Bronchial epithelial cell (primary cell): ENCODE data around the gene PNMA6F. TPM values are rescaled to one million over a fixed set of nuclear protein-coding genes. Genes with fewer than 3 reads are reported as not detected.
A peak's percentile ranks its signal among the peaks of the same experiment; 100 is the strongest.

Experiments used
- DNase-seq: peaks from one replicate; pipeline ENCODE4 v3.0.0-alpha.2; 2010; ENCODE audit warnings: low read depth
- FAIRE-seq: peaks from 2 replicates; lab custom pipeline; 2011; peaks lifted over from hg19 to GRCh38; lab: Jason Lieb, UNC
- H3K27me3 ChIP-seq: 2 replicates; pipeline ENCODE4 v1.5.1; 2011; ENCODE audit warnings: low read length; ENCODE audit not compliant: control insufficient read depth, insufficient read depth
- H3K36me3 ChIP-seq: 2 replicates; pipeline ENCODE4 v1.5.1; 2011; ENCODE audit warnings: low read length; ENCODE audit not compliant: control insufficient read depth, insufficient read depth
- H3K4me3 ChIP-seq: 2 replicates; pipeline ENCODE4 v1.5.1; 2011; ENCODE audit warnings: mild to moderate bottlenecking, low read depth, low read length, control low read depth
- total RNA-seq: library from RNA; depleted of rRNA; stranded (reverse); fragments of >200 nt; gene quantifications from 2 replicates; pipeline ENCODE4 v1.2.1, GENCODE V29; 2014
- TF ChIP-seq, protein P1 (sequence below): IDR thresholded peaks from 2 replicates; pipeline ENCODE4 v1.5.1; 2011; ENCODE audit warnings: mild to moderate bottlenecking, moderate library complexity, low read length, control low read depth, inconsistent platforms; ENCODE audit not compliant: insufficient read depth, severe bottlenecking

PNMA6F gene
- total RNA-seq, 1 donor from 2014 or later = not detected

DNA sequence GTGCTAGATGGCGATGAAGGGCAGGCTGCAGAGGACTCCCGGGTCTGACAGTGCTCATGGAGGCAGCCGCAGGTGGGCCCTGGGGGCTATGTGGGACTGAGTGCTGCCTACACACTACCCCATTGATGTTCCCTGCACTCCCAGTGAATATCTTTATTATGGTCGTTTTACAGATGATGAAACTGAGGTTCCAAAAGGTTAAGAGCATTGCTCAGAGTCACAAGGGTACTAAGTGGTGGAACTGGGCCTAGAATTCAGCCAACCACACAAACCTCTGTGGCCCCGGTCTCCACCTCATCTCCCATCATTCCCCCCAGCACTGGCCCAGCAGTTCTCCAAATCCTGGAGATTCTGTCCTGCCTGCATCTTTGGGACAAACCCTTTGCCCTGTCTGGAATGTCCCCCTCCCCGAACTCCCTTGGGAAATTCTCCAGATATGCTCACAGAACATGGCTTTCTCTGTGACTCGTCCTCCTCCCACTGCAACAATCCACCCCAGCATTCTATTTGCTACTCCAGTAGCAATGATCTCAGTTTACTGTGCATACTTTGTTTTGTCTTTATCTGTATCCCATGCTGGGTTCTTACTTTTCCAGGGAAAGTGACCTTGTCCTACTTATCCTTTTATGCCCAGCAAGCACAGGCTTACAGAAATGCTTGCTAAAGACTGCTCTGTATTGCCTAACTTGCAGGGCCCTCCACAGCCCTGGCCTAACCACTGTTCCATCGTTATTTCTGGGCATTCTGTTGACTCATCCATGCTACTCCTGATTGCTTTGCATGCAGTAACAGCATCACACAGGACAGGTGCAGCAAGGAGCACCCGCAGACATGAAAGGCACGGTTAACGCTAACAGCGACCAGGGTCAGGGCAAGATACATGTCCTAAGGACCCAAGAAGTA lies 14.0 kb downstream of the PNMA6F start:
- FAIRE-seq (no peak), DNase-seq (no peak)
- H3K36me3 ChIP-seq = no peaks in the 10 kb centered on the region
- no peaks in the 10 kb centered on the region for H3K27me3 ChIP-seq
- H3K4me3 ChIP-seq = no peak overlapping the region
- TF ChIP-seq, protein P1, sequence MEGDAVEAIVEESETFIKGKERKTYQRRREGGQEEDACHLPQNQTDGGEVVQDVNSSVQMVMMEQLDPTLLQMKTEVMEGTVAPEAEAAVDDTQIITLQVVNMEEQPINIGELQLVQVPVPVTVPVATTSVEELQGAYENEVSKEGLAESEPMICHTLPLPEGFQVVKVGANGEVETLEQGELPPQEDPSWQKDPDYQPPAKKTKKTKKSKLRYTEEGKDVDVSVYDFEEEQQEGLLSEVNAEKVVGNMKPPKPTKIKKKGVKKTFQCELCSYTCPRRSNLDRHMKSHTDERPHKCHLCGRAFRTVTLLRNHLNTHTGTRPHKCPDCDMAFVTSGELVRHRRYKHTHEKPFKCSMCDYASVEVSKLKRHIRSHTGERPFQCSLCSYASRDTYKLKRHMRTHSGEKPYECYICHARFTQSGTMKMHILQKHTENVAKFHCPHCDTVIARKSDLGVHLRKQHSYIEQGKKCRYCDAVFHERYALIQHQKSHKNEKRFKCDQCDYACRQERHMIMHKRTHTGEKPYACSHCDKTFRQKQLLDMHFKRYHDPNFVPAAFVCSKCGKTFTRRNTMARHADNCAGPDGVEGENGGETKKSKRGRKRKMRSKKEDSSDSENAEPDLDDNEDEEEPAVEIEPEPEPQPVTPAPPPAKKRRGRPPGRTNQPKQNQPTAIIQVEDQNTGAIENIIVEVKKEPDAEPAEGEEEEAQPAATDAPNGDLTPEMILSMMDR = no peak

- no peak for DNase-seq
- Histone ChIP-seq H3K27me3 (no peaks in the 10 kb centered on the region), H3K4me3 (no peak overlapping the region), H3K36me3 (no peaks in the 10 kb centered on the region)
- no peak for FAIRE-seq
- TF ChIP-seq, protein P1 = no peak
Observed at GRCh38 chrX:153306527-153307115, 14.9 kb downstream of the PNMA6F start.

DNA sequence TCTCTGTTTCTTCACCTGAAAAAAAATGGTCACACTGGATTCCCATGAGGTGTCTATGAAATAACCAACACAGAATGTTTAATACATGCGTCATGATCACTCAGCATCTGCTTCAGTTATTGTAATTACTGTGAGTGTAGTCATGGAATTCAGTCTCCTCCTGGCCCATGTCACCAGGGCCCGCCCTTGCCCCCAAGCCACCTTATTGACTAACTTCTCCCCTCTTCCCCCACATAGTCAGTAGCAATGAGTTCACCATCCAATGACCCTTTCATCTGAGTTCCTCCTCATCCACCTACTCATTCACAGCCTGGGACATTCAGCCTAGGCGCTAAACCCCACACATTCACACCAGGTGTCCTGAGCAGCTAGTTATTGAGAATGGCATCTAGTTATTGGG lies 15.6 kb downstream of the PNMA6F start:
- Histone ChIP-seq H3K27me3 (no peaks in the 10 kb centered on the region), H3K4me3 (no peak overlapping the region), H3K36me3 (no peaks in the 10 kb centered on the region)
- no peak for DNase-seq
- FAIRE-seq = no peak
- TF ChIP-seq, protein P1 = no peak

- peak; percentile 28 for FAIRE-seq
- no peaks in the 10 kb centered on the region for H3K36me3 ChIP-seq
- no peak for DNase-seq
- no peaks in the 10 kb centered on the region for H3K27me3 ChIP-seq
- no peak overlapping the region for H3K4me3 ChIP-seq
- TF ChIP-seq, protein P1 = no peak
Observed at GRCh38 chrX:153304988-153305736, 16.4 kb downstream of the PNMA6F start.

DNA sequence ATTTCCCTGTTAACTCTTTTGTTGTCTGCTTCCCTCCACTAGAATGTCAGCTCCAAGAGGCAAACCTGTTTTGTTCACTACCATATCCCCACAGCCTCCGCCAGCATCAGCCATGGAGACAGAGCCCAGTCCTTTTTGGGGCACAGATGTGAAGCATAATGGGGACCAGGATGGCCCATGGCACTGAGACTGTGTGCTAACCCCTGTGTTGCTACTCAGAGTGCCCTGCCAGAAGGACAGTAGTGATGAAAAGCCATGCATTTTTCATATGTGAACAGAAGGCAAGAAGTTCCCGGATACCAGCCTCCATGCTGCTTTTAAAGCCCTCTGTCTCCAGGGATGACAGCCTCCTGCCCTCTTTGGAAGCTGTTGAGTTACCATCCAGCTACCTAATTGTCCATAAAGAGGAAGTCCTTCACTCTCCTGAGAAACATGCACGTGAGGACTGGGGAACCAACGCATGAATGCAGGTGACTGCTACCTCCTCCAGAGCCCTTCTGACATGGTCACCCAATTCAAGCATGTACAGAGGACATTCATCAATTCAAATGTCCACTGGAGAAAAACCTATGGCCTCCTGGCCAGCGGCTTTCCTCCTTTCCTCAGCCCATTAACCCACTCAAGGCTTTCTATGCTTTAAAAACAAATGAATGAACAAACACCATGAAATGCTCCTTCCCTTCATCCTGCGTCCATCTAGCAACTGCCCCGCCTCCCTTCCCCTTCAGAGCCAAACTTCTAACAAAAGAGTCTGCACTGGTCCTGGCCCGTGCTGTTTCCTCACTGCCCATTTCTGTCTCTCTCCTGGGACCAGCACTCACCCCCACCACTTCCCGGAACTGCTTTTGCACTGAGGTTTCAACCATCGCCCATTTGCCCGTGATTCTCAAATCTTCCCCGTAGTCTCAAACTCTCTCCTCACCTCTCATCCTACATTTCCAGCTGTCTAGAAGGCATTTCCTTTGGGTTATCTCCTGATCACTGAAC lies 18.0 kb downstream of the PNMA6F start:
- FAIRE-seq = no peak
- TF ChIP-seq, protein P1 = no peak
- no peak for DNase-seq

More for the DNA sequence above, 18.0 kb downstream of the PNMA6F start:
- H3K27me3 ChIP-seq = no peaks in the 10 kb centered on the region
- no peak overlapping the region for H3K4me3 ChIP-seq
- no peaks in the 10 kb centered on the region for H3K36me3 ChIP-seq
